ENCODE measurements around the gene MON2. TPM values are rescaled to one million over a fixed set of nuclear protein-coding genes. Genes with fewer than 3 reads are reported as not detected.

The MON2 gene
- total RNA-seq, 4 donors from 2014 or later = 54.3 to 212 (median 61.9) TPM

DNA sequence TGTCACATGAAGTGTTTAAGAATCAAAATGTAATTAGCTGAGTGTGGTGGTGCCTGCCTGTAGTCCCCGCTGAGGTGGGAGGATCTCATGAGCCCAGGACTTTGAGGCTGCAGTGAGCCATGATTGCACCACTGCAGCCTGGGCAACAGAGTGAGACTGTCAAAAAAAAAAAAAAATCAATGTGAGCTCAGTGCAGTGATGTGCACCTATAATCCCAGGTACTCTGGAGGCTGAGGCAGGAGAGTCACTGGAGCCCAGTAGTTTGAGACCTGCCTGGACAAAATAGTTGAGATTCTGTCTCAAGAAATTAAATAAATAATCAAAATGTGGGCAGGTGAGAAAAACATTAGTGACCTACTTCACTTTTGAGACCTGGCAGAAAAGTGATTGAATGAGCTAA is 140.0 kb downstream of the MON2 start:
- WGBS = 100% methylated on average over 1 of the region's 1 CpG
- no peak for DNase-seq (ENCODE audit: low spot score in 2 of 2)
- Histone ChIP-seq H3K27ac (no peak overlapping the region), H3K9me3 (no peaks in the 10 kb centered on the region), H3K36me3 (no peaks in the 10 kb centered on the region), H3K4me3 (no peak overlapping the region), H3K4me1 (peaks cover 30% of the 10 kb centered on the region), H3K27me3 (no peaks in the 10 kb centered on the region)
- TF ChIP-seq, protein P1, sequence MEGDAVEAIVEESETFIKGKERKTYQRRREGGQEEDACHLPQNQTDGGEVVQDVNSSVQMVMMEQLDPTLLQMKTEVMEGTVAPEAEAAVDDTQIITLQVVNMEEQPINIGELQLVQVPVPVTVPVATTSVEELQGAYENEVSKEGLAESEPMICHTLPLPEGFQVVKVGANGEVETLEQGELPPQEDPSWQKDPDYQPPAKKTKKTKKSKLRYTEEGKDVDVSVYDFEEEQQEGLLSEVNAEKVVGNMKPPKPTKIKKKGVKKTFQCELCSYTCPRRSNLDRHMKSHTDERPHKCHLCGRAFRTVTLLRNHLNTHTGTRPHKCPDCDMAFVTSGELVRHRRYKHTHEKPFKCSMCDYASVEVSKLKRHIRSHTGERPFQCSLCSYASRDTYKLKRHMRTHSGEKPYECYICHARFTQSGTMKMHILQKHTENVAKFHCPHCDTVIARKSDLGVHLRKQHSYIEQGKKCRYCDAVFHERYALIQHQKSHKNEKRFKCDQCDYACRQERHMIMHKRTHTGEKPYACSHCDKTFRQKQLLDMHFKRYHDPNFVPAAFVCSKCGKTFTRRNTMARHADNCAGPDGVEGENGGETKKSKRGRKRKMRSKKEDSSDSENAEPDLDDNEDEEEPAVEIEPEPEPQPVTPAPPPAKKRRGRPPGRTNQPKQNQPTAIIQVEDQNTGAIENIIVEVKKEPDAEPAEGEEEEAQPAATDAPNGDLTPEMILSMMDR (IDR thresholded peaks at IDR 0.05) = no peak
- TF ChIP-seq POLR2AphosphoS5 (IDR thresholded peaks at IDR 0.05) = no peak
- no peak for TF ChIP-seq EP300 (IDR thresholded peaks at IDR 0.05)
- TF ChIP-seq POLR2A (IDR thresholded peaks at IDR 0.05) = no peak

DNA sequence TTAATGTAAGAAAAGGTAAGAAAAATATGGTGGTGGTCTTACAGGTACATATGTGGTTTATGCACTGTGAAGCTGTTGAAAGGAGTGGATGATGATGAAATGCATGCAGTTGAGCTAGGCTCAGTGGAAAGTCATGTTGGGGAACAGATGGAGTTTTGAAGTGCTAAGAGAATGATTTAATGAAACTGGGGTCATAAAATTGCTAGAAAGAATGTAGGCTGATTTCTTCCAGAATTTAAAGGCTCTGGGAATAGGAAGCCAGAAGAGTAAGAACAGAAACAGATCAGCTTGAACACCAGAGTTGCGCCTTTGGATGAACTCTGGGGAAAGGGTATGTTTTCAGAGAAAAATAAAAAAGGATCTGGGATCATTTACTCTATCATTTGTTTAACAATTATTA is 146.5 kb downstream of the MON2 start:
- H3K4me3 ChIP-seq = no peak overlapping the region
- no peak for DNase-seq (ENCODE audit: low spot score in 2 of 2)
- TF ChIP-seq POLR2AphosphoS5 (IDR thresholded peaks at IDR 0.05) = no peak
- TF ChIP-seq, protein P1 (IDR thresholded peaks at IDR 0.05) = no peak
- TF ChIP-seq EP300 (IDR thresholded peaks at IDR 0.05) = no peak
- no peak for TF ChIP-seq POLR2A (IDR thresholded peaks at IDR 0.05)
- no peaks in the 10 kb centered on the region for H3K36me3 ChIP-seq
- H3K27ac ChIP-seq = no peak overlapping the region
- 73% methylated on average over 1 of the region's 1 CpG for WGBS
- H3K9me3 ChIP-seq = no peaks in the 10 kb centered on the region
- no peaks in the 10 kb centered on the region for H3K27me3 ChIP-seq
- H3K4me1 ChIP-seq = no peaks in the 10 kb centered on the region

DNA sequence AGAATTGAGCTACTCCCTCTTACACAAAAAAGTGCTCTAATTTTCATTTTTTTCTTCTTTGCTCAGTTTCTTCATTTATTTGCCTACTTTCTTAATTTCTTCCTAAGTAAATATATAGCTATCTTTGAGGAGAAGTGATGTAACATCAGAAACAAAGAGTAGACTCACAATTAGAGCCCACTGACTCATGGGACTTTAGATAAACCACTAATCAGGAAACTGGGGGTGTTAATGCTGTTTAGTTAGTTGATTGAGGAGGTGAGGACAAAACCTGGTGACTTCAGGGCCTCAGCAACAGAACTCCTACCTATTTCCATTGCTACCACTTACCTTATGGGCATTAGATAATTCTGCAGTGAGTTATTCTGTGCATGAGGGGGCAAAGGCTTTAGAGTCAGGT is 151.7 kb downstream of the MON2 start:
- no peak for DNase-seq (ENCODE audit: low spot score in 2 of 2)
- H3K36me3 ChIP-seq = no peaks in the 10 kb centered on the region
- no peak overlapping the region for H3K27ac ChIP-seq
- H3K27me3 ChIP-seq = no peaks in the 10 kb centered on the region
- no peak overlapping the region for H3K4me3 ChIP-seq
- TF ChIP-seq, protein P1 (IDR thresholded peaks at IDR 0.05) = no peak
- TF ChIP-seq EP300 (IDR thresholded peaks at IDR 0.05) (no peak), POLR2A (IDR thresholded peaks at IDR 0.05) (no peak), POLR2AphosphoS5 (IDR thresholded peaks at IDR 0.05) (no peak)
- H3K4me1 ChIP-seq = no peaks in the 10 kb centered on the region
- no peaks in the 10 kb centered on the region for H3K9me3 ChIP-seq

DNA sequence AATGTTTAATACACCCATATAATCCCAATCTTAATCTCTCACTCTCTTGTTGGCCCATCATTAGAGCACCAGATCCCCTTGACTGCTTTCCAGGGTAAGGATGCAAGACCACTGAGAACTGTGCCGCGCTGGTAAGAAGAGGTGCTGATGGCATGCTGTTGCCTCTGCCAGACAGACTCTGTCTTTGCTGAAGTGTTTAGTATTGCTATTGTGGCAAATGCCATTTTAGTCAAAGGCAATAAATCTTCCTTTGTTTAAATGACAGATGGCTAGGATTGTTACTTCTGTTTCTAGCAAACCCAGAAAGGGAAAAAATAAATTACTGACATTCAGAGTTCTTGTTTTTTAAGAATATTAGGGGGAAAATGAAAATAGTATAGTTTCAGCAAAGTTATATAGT is 152.3 kb downstream of the MON2 start:
- Histone ChIP-seq H3K27me3 (no peaks in the 10 kb centered on the region), H3K36me3 (no peaks in the 10 kb centered on the region)
- WGBS = 78% methylated on average over 2 of the region's 2 CpGs

DNA sequence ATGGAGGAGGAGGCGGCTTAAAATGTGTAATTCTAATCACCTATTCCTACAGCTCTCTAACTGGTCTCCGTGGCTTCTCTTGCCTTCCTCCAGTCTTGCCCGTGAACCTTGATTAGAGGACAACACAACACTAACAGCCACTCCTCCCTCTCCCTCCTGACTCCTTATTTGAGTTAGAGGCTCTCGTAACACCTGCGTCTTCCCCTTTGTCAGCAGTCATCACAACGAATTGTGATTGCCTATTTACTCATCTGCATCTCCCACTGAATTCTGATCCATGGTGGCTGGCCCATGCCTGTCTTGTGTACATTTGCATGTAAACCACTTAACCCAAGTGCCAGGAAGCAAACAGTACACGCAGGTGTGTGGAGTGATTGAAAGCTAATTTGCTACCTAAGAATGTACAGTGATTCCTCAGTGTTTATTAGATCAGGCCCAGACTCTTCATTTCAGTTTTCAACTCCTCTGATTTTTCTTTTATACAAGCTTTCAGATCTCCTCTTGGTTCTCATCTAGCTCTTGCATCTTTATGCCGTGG is 154.5 kb downstream of the MON2 start:
- no peak for TF ChIP-seq POLR2AphosphoS5 (IDR thresholded peaks at IDR 0.05)
- TF ChIP-seq EP300 (IDR thresholded peaks at IDR 0.05) = no peak
- TF ChIP-seq, protein P1 (IDR thresholded peaks at IDR 0.05) = no peak
- TF ChIP-seq POLR2A (IDR thresholded peaks at IDR 0.05) = no peak
- Histone ChIP-seq H3K9me3 (no peaks in the 10 kb centered on the region), H3K4me1 (peaks cover 4% of the 10 kb centered on the region), H3K36me3 (no peaks in the 10 kb centered on the region), H3K4me3 (no peak overlapping the region), H3K27ac (no peak overlapping the region), H3K27me3 (no peaks in the 10 kb centered on the region)
- 72% methylated on average over 8 of the region's 8 CpGs for WGBS
- DNase-seq (ENCODE audit: low spot score in 2 of 2) = no peak

More for the DNA sequence above, 152.3 kb downstream of the MON2 start:
- H3K4me3 ChIP-seq = no peak overlapping the region
- TF ChIP-seq POLR2A (IDR thresholded peaks at IDR 0.05) (no peak), POLR2AphosphoS5 (IDR thresholded peaks at IDR 0.05) (no peak), EP300 (IDR thresholded peaks at IDR 0.05) (no peak)
- TF ChIP-seq, protein P1 (IDR thresholded peaks at IDR 0.05) = no peak
- no peaks in the 10 kb centered on the region for H3K4me1 ChIP-seq
- H3K27ac ChIP-seq = no peak overlapping the region
- H3K9me3 ChIP-seq = no peaks in the 10 kb centered on the region
- no peak for DNase-seq (ENCODE audit: low spot score in 2 of 2)
